HUDEP-2 (cell line): ENCODE data around the gene TTC23.

Experiments
- DNase-seq, 76 experiments: peaks; one replicate each; lab custom pipeline; 2025; ENCODE audit not compliant: unreplicated experiment in 76 of 76; lab: John Stamatoyannopoulos, UW

Gene TTC23

GRCh38 chr15:99143655-99144610 lies 105.4 kb downstream of the TTC23 start:
- DNase-seq: no peak

- no peak for DNase-seq
These were observed 106.1 kb downstream of the TTC23 start for GRCh38 chr15:99143242-99143641.

- DNase-seq: no peak
These were observed 106.8 kb downstream of the TTC23 start for GRCh38 chr15:99142562-99142961.

- DNase-seq: no peak
These were observed 107.4 kb downstream of the TTC23 start for GRCh38 chr15:99141943-99142342.

GRCh38 chr15:99140590-99140989 lies 108.8 kb downstream of the TTC23 start:
- DNase-seq: no peak

- DNase-seq: no peak
These were observed 110.1 kb downstream of the TTC23 start for GRCh38 chr15:99139276-99139675.

- DNase-seq: no peak
These were observed 110.8 kb downstream of the TTC23 start for GRCh38 chr15:99138491-99138982.

GRCh38 chr15:99137877-99138276 lies 111.5 kb downstream of the TTC23 start:
- no peak for DNase-seq

- no peak for DNase-seq
These were observed 112.3 kb downstream of the TTC23 start for GRCh38 chr15:99137111-99137546.

GRCh38 chr15:99135194-99135593 lies 114.2 kb downstream of the TTC23 start:
- DNase-seq: no peak

GRCh38 chr15:99134317-99134821 lies 115.0 kb downstream of the TTC23 start:
- DNase-seq: no peak

GRCh38 chr15:99132634-99133287 lies 116.6 kb downstream of the TTC23 start:
- no peak for DNase-seq

- DNase-seq: no peak
These were observed 117.3 kb downstream of the TTC23 start for GRCh38 chr15:99132122-99132521.

- no peak for DNase-seq
These were observed 117.8 kb downstream of the TTC23 start for GRCh38 chr15:99131441-99132023.

- no peak for DNase-seq
These were observed 118.5 kb downstream of the TTC23 start for GRCh38 chr15:99130765-99131440.

- DNase-seq: no peak
These were observed 119.1 kb downstream of the TTC23 start for GRCh38 chr15:99130314-99130713.

GRCh38 chr15:99129644-99130043 lies 119.7 kb downstream of the TTC23 start:
- no peak for DNase-seq

- no peak for DNase-seq
These were observed 121.0 kb downstream of the TTC23 start for GRCh38 chr15:99128411-99128810.

GRCh38 chr15:99127773-99128172 lies 121.6 kb downstream of the TTC23 start:
- no peak for DNase-seq

- DNase-seq: no peak
These were observed 122.5 kb downstream of the TTC23 start for GRCh38 chr15:99126930-99127329.
